GM18520 (cell line): ENCODE measurements around the gene JAK2.
A peak's percentile ranks its signal among the peaks of the same experiment; 100 is the strongest.
"Not testable (repeated sequence)": the region's sequence is repeated elsewhere in the genome, so short reads cannot be mapped to it uniquely, and the experiment has no call there.

ENCODE experiments used
- ATAC-seq: cut with Tn5 transposase; IDR thresholded peaks from one replicate; pipeline ENCODE4 v1.9.1; 2021; ENCODE audit not compliant: unreplicated experiment

The JAK2 gene

GRCh38 chr9:4984621-4985385 is at the start of gene JAK2:
JAK2 (plus strand) TSS chr9:4985272; CDS start chr9:5021988, 36,716 bp downstream.
- ATAC-seq: peak; percentile 51

- no peak for ATAC-seq
These were observed 48.8 kb upstream of the JAK2 start for GRCh38 chr9:4936277-4936676.

- ATAC-seq: no peak
These were observed 48.2 kb upstream of the JAK2 start for GRCh38 chr9:4936823-4937222.

- ATAC-seq: no peak
These were observed 47.6 kb upstream of the JAK2 start for GRCh38 chr9:4937446-4937845.

- ATAC-seq: no peak
These were observed 46.6 kb upstream of the JAK2 start for GRCh38 chr9:4938496-4938895.

GRCh38 chr9:4939118-4939561 is 45.9 kb upstream of the JAK2 start:
- ATAC-seq: peak; percentile 88

GRCh38 chr9:4942042-4942691 is 42.9 kb upstream of the JAK2 start:
- ATAC-seq: not testable (repeated sequence)

GRCh38 chr9:4943346-4943745 is 41.7 kb upstream of the JAK2 start:
- ATAC-seq: no peak

- ATAC-seq: not testable (repeated sequence)
These were observed 40.5 kb upstream of the JAK2 start for GRCh38 chr9:4944431-4945211.

- no peak for ATAC-seq
These were observed 38.1 kb upstream of the JAK2 start for GRCh38 chr9:4946937-4947336.

GRCh38 chr9:4955836-4956235 is 29.2 kb upstream of the JAK2 start:
- ATAC-seq: no peak

GRCh38 chr9:4959031-4959430 is 26.0 kb upstream of the JAK2 start:
- ATAC-seq: no peak

GRCh38 chr9:4962085-4962484 is 23.0 kb upstream of the JAK2 start:
- no peak for ATAC-seq

GRCh38 chr9:4964540-4964939 is 20.5 kb upstream of the JAK2 start:
- ATAC-seq: no peak

- no peak for ATAC-seq
These were observed 19.8 kb upstream of the JAK2 start for GRCh38 chr9:4965174-4965821.

GRCh38 chr9:4967523-4967922 is 17.5 kb upstream of the JAK2 start:
- no peak for ATAC-seq

GRCh38 chr9:4969130-4969529 is 15.9 kb upstream of the JAK2 start:
- no peak for ATAC-seq

- ATAC-seq: peak; percentile 92
These were observed 14.0 kb upstream of the JAK2 start for GRCh38 chr9:4970970-4971641.

GRCh38 chr9:4973246-4973645 is 11.8 kb upstream of the JAK2 start:
- no peak for ATAC-seq

GRCh38 chr9:4973902-4974301 is 11.2 kb upstream of the JAK2 start:
- no peak for ATAC-seq

GRCh38 chr9:4979239-4979638 is 5.8 kb upstream of the JAK2 start:
- ATAC-seq: no peak
